Hair follicular keratinocyte (primary cell): ENCODE results near the gene TMEM175. TPM values are rescaled to one million over a fixed set of nuclear protein-coding genes. Genes with fewer than 3 reads are reported as not detected.

Experiments used
- total RNA-seq: library from RNA; depleted of rRNA; stranded (reverse); fragments of >200 nt; gene quantifications from 2 replicates; pipeline ENCODE4 v1.2.3, GENCODE V29; 2015

The TMEM175 gene, protein sequence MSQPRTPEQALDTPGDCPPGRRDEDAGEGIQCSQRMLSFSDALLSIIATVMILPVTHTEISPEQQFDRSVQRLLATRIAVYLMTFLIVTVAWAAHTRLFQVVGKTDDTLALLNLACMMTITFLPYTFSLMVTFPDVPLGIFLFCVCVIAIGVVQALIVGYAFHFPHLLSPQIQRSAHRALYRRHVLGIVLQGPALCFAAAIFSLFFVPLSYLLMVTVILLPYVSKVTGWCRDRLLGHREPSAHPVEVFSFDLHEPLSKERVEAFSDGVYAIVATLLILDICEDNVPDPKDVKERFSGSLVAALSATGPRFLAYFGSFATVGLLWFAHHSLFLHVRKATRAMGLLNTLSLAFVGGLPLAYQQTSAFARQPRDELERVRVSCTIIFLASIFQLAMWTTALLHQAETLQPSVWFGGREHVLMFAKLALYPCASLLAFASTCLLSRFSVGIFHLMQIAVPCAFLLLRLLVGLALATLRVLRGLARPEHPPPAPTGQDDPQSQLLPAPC
- total RNA-seq, result 13.2 and 21.5 TPM in 2 replicates

GRCh38 chr4:931960-932712 lies at the start of gene TMEM175, which contains the start of gene GAK:
Gene TMEM175 (plus strand): TSS chr4:932460. CDS start chr4:947740, 15,280 bp downstream.
Gene GAK (minus strand): TSS chr4:932316. CDS start chr4:932187, 129 bp downstream.

GRCh38 chr4:973431-974397 lies 41.5 kb downstream of the TMEM175 start, which contains the start of gene DGKQ:
Gene DGKQ (minus strand): TSS chr4:973569. CDS start chr4:973482, 87 bp downstream.

DNA sequence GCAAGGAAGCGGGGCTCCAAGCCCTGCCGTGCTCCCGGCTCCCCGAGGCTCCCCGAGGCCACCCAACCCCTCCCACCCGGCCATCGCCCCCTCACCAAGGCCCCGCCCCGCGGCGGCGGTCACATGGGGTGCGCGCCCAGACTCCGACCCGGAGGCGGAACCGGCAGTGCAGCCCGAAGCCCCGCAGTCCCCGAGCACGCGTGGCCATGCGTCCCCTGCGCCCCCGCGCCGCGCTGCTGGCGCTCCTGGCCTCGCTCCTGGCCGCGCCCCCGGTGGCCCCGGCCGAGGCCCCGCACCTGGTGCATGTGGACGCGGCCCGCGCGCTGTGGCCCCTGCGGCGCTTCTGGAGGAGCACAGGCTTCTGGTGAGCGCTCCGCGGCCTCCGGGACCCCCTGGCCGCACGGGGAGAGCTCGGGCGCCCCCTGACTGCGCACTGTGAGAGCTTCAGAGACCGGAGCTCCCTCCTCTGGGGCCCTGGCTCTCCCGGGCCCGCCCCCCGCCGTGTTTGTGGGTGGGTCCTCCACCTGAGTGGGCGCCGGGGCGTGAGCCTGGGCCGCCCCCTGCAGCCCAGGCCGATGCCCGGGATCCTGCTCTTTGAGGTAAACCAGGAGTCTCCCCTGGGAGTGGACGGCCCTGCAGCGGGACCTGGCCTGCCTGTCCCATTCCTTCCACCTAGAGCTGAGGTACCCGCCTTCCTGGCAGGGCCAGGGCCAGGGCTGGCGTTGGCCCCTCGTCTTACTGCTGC lies 54.8 kb downstream of the TMEM175 start, which contains the start of gene IDUA:
Gene IDUA (plus strand): TSS at position 166 of the 745 bp plus-strand sequence. CDS start 41 bp downstream, at position 207.

GRCh38 chr4:993111-994029 lies 61.1 kb downstream of the TMEM175 start, which contains the start of gene SLC26A1:
Gene SLC26A1 (minus strand): TSS chr4:993404. CDS start chr4:991703, 1,701 bp downstream.

Other genes with a start within 250 kb of the TMEM175 start
- not detected in 2 replicates for gene SLC49A3, start 243.3 kb upstream of the TMEM175 start, total RNA-seq
- 19.3 and 19.7 TPM in 2 replicates for gene PCGF3, start 226.6 kb upstream of the TMEM175 start, total RNA-seq
- gene CPLX1, start 106.3 kb upstream of the TMEM175 start, total RNA-seq, result 0.23 TPM in 1 of 2 replicates, not detected in the other
- 89.1 and 104 TPM in 2 replicates for gene GAK, start 144 bp upstream of the TMEM175 start, total RNA-seq
- 11.8 and 14.7 TPM in 2 replicates for gene DGKQ, start 41.1 kb downstream of the TMEM175 start, total RNA-seq
- gene IDUA, start 54.6 kb downstream of the TMEM175 start, total RNA-seq, result 1.5 and 5.9 TPM in 2 replicates
- not detected in 2 replicates for gene SLC26A1, start 60.9 kb downstream of the TMEM175 start, total RNA-seq
- 11.8 and 13.7 TPM in 2 replicates for gene FGFRL1, start 79.2 kb downstream of the TMEM175 start, total RNA-seq
- 1.2 TPM in 1 of 2 replicates, not detected in the other for gene RNF212, start 181.1 kb downstream of the TMEM175 start, total RNA-seq
- gene SPON2, start 240.1 kb downstream of the TMEM175 start, total RNA-seq, result 0.08 and 4.7 TPM in 2 replicates